Omental fat pad (tissue), 4 donors: ENCODE data around the gene RNASE9. TPM values are rescaled to one million over a fixed set of nuclear protein-coding genes. Genes with fewer than 3 reads are reported as not detected.

ENCODE experiments used
- ATAC-seq: fragments of 150-250 bp; one replicate; pipeline ENCODE4 v1.9.1; 2016; ENCODE audit warnings: mild to moderate bottlenecking, moderate library complexity; ENCODE audit not compliant: low FRiP score
- DNase-seq: peaks from one replicate; pipeline ENCODE4 v3.0.0-alpha.2; 2019; ENCODE audit warnings: low spot score
- CTCF ChIP-seq, 3 donors: fragments of 450-650 bp; IDR thresholded peaks; one replicate each; pipeline ENCODE4 v1.5.1; 2016 to 2017; ENCODE audit warnings: antibody characterized with exemption in 3 of 3, mild to moderate bottlenecking in 3 of 3, moderate library complexity in 2 of 3
- total RNA-seq, 4 donors: library from RNA; depleted of rRNA; stranded (reverse); fragments of >200 nt; gene quantifications; one replicate each; pipeline ENCODE4 v1.1.0, GENCODE V29; 2016

Gene RNASE9
- total RNA-seq, 4 donors from 2014 or later, result not detected

GRCh38 chr14:20559461-20559904 is 1.4 kb downstream of the RNASE9 start:
- ATAC-seq, result no peak
- no peak for DNase-seq
- no peak for TF ChIP-seq CTCF (IDR thresholded peaks at IDR 0.05)

- TF ChIP-seq CTCF (IDR thresholded peaks at IDR 0.05), result no peak
- no peak for ATAC-seq
- no peak for DNase-seq
These were observed 3.7 kb downstream of the RNASE9 start for GRCh38 chr14:20557212-20557542.

- no peak for ATAC-seq
- TF ChIP-seq CTCF (IDR thresholded peaks at IDR 0.05), result no peak
- DNase-seq, result no peak
These were observed 4.2 kb downstream of the RNASE9 start for GRCh38 chr14:20556500-20557211.

- no peak for DNase-seq
- no peak for TF ChIP-seq CTCF (IDR thresholded peaks at IDR 0.05)
- ATAC-seq, result no peak
These were observed 5.0 kb downstream of the RNASE9 start for GRCh38 chr14:20555845-20556244.

- no peak for ATAC-seq
- no peak for TF ChIP-seq CTCF (IDR thresholded peaks at IDR 0.05)
- DNase-seq, result no peak
These were observed 7.8 kb downstream of the RNASE9 start for GRCh38 chr14:20553024-20553423.

GRCh38 chr14:20551606-20552005 is 9.2 kb downstream of the RNASE9 start:
- ATAC-seq (no peak), DNase-seq (no peak)
- no peak for TF ChIP-seq CTCF (IDR thresholded peaks at IDR 0.05)

GRCh38 chr14:20550926-20551325 is 9.9 kb downstream of the RNASE9 start:
- no peak for ATAC-seq
- no peak for DNase-seq
- TF ChIP-seq CTCF (IDR thresholded peaks at IDR 0.05), result no peak
